Chondrocyte (in vitro differentiated cells): ENCODE results near the gene UNKL. TPM values are rescaled to one million over a fixed set of nuclear protein-coding genes. Genes with fewer than 3 reads are reported as not detected.

ENCODE experiments used
- DNase-seq: peaks from one replicate; pipeline ENCODE4 v3.0.0; 2021; ENCODE audit warnings: mixed read lengths, low spot score
- H3K27ac Mint-ChIP-seq: one replicate; pipeline ENCODE4 v1.8.0; 2021; ENCODE audit warnings: mild to moderate bottlenecking, moderate library complexity, mixed read lengths; ENCODE audit not compliant: unreplicated experiment
- H3K27me3 Mint-ChIP-seq: 2 replicates; pipeline ENCODE4 v1.8.0; 2021; ENCODE audit warnings: low read depth, mixed read lengths
- H3K36me3 Mint-ChIP-seq: 2 replicates; pipeline ENCODE4 v1.8.0; 2021; ENCODE audit warnings: low read depth, mixed read lengths
- H3K4me1 Mint-ChIP-seq: 2 replicates; pipeline ENCODE4 v1.8.0; 2021; ENCODE audit warnings: low read depth, mild to moderate bottlenecking, mixed read lengths
- H3K4me3 Mint-ChIP-seq: one replicate; pipeline ENCODE4 v1.8.0; 2021; ENCODE audit warnings: mild to moderate bottlenecking, moderate library complexity, mixed read lengths; ENCODE audit not compliant: unreplicated experiment
- H3K9me3 Mint-ChIP-seq: 2 replicates; pipeline ENCODE4 v1.8.0; 2021; ENCODE audit warnings: low read depth, mixed read lengths
- CTCF ChIP-seq: fragments of 200-600 bp; sonication (generic); IDR thresholded peaks from 2 replicates; pipeline ENCODE4 v1.5.0; 2021; ENCODE audit warnings: antibody characterized with exemption, mild to moderate bottlenecking, moderate library complexity
- total RNA-seq: library from RNA; stranded (reverse); gene quantifications from 3 replicates; pipeline ENCODE4 v1.2.1, GENCODE V29; 2021

UNKL gene
- total RNA-seq, 1 donor from 2014 or later: 12.6 TPM

- Mint-ChIP-seq H3K36me3 (peaks cover 3% of the 10 kb centered on the region), H3K9me3 (no peaks in the 10 kb centered on the region), H3K27me3 (no peaks in the 10 kb centered on the region), H3K27ac (no peak overlapping the region), H3K4me1 (no peaks in the 10 kb centered on the region), H3K4me3 (no peak overlapping the region)
- no peak for TF ChIP-seq CTCF
- DNase-seq: peak; percentile 81
Observed at GRCh38 chr16:1458977-1459341, 44.5 kb upstream of the UNKL start.

DNA sequence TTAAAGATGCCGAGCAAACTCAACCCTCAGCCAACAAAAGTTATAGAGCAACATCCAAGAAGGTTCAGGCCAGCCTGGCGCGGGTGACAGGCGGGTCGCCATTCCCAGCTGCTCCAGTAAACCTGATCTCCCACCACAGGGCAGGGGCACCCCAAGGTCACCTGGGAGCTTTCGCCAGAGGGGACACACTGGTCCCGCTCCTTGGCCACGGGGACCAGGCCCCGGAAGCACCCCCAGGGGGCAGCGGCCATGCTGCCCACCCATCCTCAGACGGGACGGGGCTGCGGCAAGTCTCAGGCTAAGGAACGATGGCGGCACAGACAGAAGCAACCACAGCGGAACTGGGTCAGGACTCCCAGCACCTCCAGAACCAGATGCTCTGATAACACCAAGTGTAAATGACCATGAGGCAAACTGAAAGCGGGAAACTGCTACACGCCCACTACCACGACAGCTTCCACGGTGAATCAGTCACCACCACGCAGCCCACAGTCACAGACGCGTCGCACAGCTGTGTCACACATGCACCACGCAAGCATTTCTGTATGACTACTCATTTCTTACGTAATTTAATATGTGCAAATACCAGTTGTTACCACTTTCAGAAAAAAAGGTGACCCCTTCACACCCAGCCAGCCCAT, 44.0 kb upstream of the UNKL start:
- TF ChIP-seq CTCF: no peak
- no peaks in the 10 kb centered on the region for H3K9me3 Mint-ChIP-seq
- DNase-seq: peak; percentile 90

GRCh38 chr16:1457489-1458245, 43.2 kb upstream of the UNKL start:
- no peaks in the 10 kb centered on the region for H3K4me1 Mint-ChIP-seq
- DNase-seq: no peak
- no peak overlapping the region for H3K27ac Mint-ChIP-seq
- H3K9me3 Mint-ChIP-seq: no peaks in the 10 kb centered on the region
- H3K36me3 Mint-ChIP-seq: peaks cover 3% of the 10 kb centered on the region
- H3K4me3 Mint-ChIP-seq: no peak overlapping the region
- H3K27me3 Mint-ChIP-seq: no peaks in the 10 kb centered on the region
- TF ChIP-seq CTCF: no peak

More for the DNA sequence above, 44.0 kb upstream of the UNKL start:
- Mint-ChIP-seq H3K36me3 (peaks cover 3% of the 10 kb centered on the region), H3K4me1 (no peaks in the 10 kb centered on the region), H3K27ac (no peak overlapping the region), H3K27me3 (no peaks in the 10 kb centered on the region), H3K4me3 (no peak overlapping the region)

GRCh38 chr16:1456951-1457350, 42.4 kb upstream of the UNKL start:
- DNase-seq: no peak
- H3K4me3 Mint-ChIP-seq: no peak overlapping the region
- no peak for TF ChIP-seq CTCF
- no peaks in the 10 kb centered on the region for H3K4me1 Mint-ChIP-seq
- no peaks in the 10 kb centered on the region for H3K27me3 Mint-ChIP-seq
- no peak overlapping the region for H3K27ac Mint-ChIP-seq
- H3K36me3 Mint-ChIP-seq: peaks cover 5% of the 10 kb centered on the region
- no peaks in the 10 kb centered on the region for H3K9me3 Mint-ChIP-seq

DNA sequence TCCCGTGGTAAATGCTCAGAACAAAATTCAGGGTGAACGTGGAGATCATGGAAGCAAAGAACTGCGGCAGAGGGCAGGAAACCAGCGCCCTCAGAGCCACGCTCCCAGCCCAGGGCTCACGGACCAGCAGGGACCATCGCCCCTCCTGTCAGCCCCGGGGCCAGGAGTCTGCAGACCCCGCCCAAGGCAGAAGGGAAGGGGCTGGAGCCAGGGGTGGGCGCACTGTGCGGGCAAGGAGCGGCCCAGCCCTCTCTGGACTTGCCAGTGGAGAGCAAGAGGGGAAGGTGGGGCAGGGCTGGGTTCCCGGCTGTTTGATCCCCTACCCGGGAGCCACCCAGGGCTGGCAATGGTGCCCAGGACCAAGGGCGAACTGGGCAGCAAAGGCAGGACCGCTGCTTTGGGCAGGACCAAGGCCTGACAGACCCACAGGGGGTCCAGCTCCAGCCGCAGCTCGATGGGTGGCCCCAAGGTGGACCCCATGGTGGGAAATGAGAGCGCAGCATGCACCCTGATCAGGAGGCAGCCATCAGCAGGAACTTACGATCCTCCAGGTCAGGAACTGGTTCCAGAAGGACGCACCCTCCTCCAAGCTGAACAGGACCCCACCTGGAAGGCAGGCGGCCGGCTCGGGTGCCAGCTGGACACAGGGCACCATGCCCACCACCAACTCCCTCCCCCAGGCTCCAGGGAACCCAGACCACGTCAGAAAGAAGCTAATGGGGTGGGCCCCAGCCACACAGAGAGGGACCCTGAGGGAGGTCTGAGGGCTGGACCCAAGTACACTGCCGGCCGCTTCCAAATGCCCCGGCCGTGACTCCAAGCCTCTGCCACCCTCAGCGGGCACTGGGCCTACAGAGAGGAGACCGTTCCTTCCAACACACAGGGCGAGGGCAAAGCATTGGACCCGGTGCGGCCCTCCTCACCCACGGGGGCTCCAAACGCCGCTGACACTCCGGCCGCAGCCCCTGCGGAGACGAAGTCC, 41.0 kb upstream of the UNKL start:
- TF ChIP-seq CTCF: no peak
- Mint-ChIP-seq H3K4me3 (no peak overlapping the region), H3K27ac (no peak overlapping the region), H3K36me3 (peaks cover 7% of the 10 kb centered on the region), H3K27me3 (no peaks in the 10 kb centered on the region), H3K4me1 (no peaks in the 10 kb centered on the region), H3K9me3 (no peaks in the 10 kb centered on the region)
- DNase-seq: no peak
